Peyer's patch (tissue), 4 donors: ENCODE data around the gene BACH2. TPM values are rescaled to one million over a fixed set of nuclear protein-coding genes. Genes with fewer than 3 reads are reported as not detected.
A peak's percentile ranks its signal among the peaks of the same experiment; 100 is the strongest.

ENCODE experiments used
- DNase-seq, 3 donors: peaks; one replicate each; pipeline ENCODE4 v3.0.0-alpha.2; 2017 to 2019
- H3K27ac ChIP-seq, 4 donors: fragments of 200-600 bp; sonication (generic); one replicate each; pipeline ENCODE4 v1.5.1; 2016 to 2019
- H3K27me3 ChIP-seq, 2 donors: fragments of 200-600 bp; sonication (generic); one replicate each; pipeline ENCODE4 v1.5.1; 2019
- H3K36me3 ChIP-seq, 3 donors: fragments of 200-600 bp; sonication (generic); one replicate each; pipeline ENCODE4 v1.5.1; 2016 to 2019
- H3K4me1 ChIP-seq, 4 donors: fragments of 200-600 bp; sonication (generic); one replicate each; pipeline ENCODE4 v1.5.1; 2016 to 2019
- H3K4me3 ChIP-seq, 4 donors: fragments of 200-600 bp; sonication (generic); 1 replicate in 3 of 4; 2 replicates in 1 of 4; pipeline ENCODE4 v1.5.1; 2016 to 2019; ENCODE audit warnings: mild to moderate bottlenecking in 1 of 4
- H3K9me3 ChIP-seq, 4 donors: fragments of 200-600 bp; sonication (generic); one replicate each; pipeline ENCODE4 v1.5.1; 2016 to 2019; ENCODE audit warnings: mild to moderate bottlenecking in 1 of 4
- CTCF ChIP-seq, 6 experiments: fragments of 450-650 bp in 4 of 6; fragments of 200-600 bp in 2 of 6; sonication (generic) in 1 of 6; IDR thresholded peaks; one replicate each; pipeline ENCODE4 v1.5.1; 2017 to 2019; ENCODE audit warnings: antibody characterized with exemption in 6 of 6, mild to moderate bottlenecking in 3 of 6, moderate library complexity in 1 of 6
- POLR2A ChIP-seq, 2 donors: fragments of 450-650 bp; IDR thresholded peaks; one replicate each; pipeline ENCODE4 v1.5.1; 2017; ENCODE audit warnings: antibody characterized with exemption in 2 of 2, mild to moderate bottlenecking in 2 of 2, moderate library complexity in 2 of 2
- total RNA-seq, 4 donors: library from RNA; depleted of rRNA; stranded (reverse); fragments of >200 nt; gene quantifications; one replicate each; pipeline ENCODE4 v1.1.0, GENCODE V29; 2016

BACH2 gene
- total RNA-seq, 4 donors from 2014 or later: 0.18 to 26.4 (median 8.2) TPM

- Histone ChIP-seq H3K4me1 (peaks cover 0 to 11% (median 8%) of the 10 kb centered on the region in 4 donors), H3K9me3 (no peaks in the 10 kb centered on the region), H3K27ac (no peak overlapping the region), H3K4me3 (no peak overlapping the region), H3K36me3 (no peaks in the 10 kb centered on the region), H3K27me3 (no peaks in the 10 kb centered on the region)
- TF ChIP-seq CTCF (IDR thresholded peaks at IDR 0.05) (no peak), POLR2A (IDR thresholded peaks at IDR 0.05) (no peak)
- DNase-seq: no peak
These were observed 76.4 kb downstream of the BACH2 start for GRCh38 chr6:90220273-90220672.

GRCh38 chr6:90219209-90219985 lies 77.2 kb downstream of the BACH2 start:
- Histone ChIP-seq H3K4me3 (no peak overlapping the region), H3K36me3 (no peaks in the 10 kb centered on the region), H3K4me1 (peaks cover 0 to 11% (median 8%) of the 10 kb centered on the region in 4 donors), H3K9me3 (no peaks in the 10 kb centered on the region), H3K27ac (peak overlapping the region; percentile 60 to 75 (median 71)), H3K27me3 (no peaks in the 10 kb centered on the region)
- no peak for DNase-seq
- TF ChIP-seq CTCF (IDR thresholded peaks at IDR 0.05): no peak
- no peak for TF ChIP-seq POLR2A (IDR thresholded peaks at IDR 0.05)

- no peaks in the 10 kb centered on the region for H3K36me3 ChIP-seq
- peaks cover 0 to 11% (median 8%) of the 10 kb centered on the region in 4 donors for H3K4me1 ChIP-seq
- peak overlapping the region; percentile 60 to 75 (median 71) for H3K27ac ChIP-seq
- no peaks in the 10 kb centered on the region for H3K27me3 ChIP-seq
- no peak for DNase-seq
- no peaks in the 10 kb centered on the region for H3K9me3 ChIP-seq
- TF ChIP-seq CTCF (IDR thresholded peaks at IDR 0.05) (no peak), POLR2A (IDR thresholded peaks at IDR 0.05) (no peak)
- no peak overlapping the region for H3K4me3 ChIP-seq
These were observed 77.8 kb downstream of the BACH2 start for GRCh38 chr6:90218959-90219208.

GRCh38 chr6:90217506-90218127 lies 79.0 kb downstream of the BACH2 start:
- Histone ChIP-seq H3K27ac (peak overlapping the region; percentile 60 to 75 (median 72)), H3K9me3 (no peaks in the 10 kb centered on the region), H3K36me3 (no peaks in the 10 kb centered on the region), H3K27me3 (no peaks in the 10 kb centered on the region), H3K4me1 (peaks cover 0 to 11% (median 8%) of the 10 kb centered on the region in 4 donors), H3K4me3 (no peak overlapping the region)
- DNase-seq: no peak
- no peak for TF ChIP-seq POLR2A (IDR thresholded peaks at IDR 0.05)
- no peak for TF ChIP-seq CTCF (IDR thresholded peaks at IDR 0.05)

- no peak for TF ChIP-seq POLR2A (IDR thresholded peaks at IDR 0.05)
- TF ChIP-seq CTCF (IDR thresholded peaks at IDR 0.05): no peak
- no peaks in the 10 kb centered on the region for H3K27me3 ChIP-seq
- H3K36me3 ChIP-seq: no peaks in the 10 kb centered on the region
- no peaks in the 10 kb centered on the region for H3K9me3 ChIP-seq
- peak overlapping the region; percentile 17 to 72 (median 42) for H3K27ac ChIP-seq
- H3K4me3 ChIP-seq: no peak overlapping the region
- H3K4me1 ChIP-seq: peaks cover 0 to 11% (median 8%) of the 10 kb centered on the region in 4 donors
- peak in 2 of 3 donors; percentile 76 to 77 for DNase-seq
These were observed 80.3 kb downstream of the BACH2 start for GRCh38 chr6:90216072-90216977.
